Fibroblast of lung (primary cell): ENCODE results near the gene TBC1D22A. TPM values are rescaled to one million over a fixed set of nuclear protein-coding genes. Genes with fewer than 3 reads are reported as not detected.

Experiments
- DNase-seq, 2 donors: peaks; one replicate each; pipeline versions ENCODE4 v3.0.0 to v3.0.0-alpha.2; 2010; ENCODE audit warnings: low read depth in 2 of 2
- H2AFZ ChIP-seq: 2 replicates; pipeline ENCODE4 v1.5.1; 2012; ENCODE audit warnings: low read length, control low read depth, inconsistent platforms
- H3K27ac ChIP-seq: 2 replicates; pipeline ENCODE4 v1.5.1; 2011; ENCODE audit warnings: low read length, control low read depth; ENCODE audit not compliant: insufficient read depth
- H3K27me3 ChIP-seq: 2 replicates; pipeline ENCODE4 v1.5.1; 2011; ENCODE audit warnings: mild to moderate bottlenecking, low read length; ENCODE audit not compliant: control insufficient read depth, insufficient read depth
- H3K36me3 ChIP-seq: 2 replicates; pipeline ENCODE4 v1.5.1; 2011; ENCODE audit warnings: low read length; ENCODE audit not compliant: control insufficient read depth, insufficient read depth
- H3K4me1 ChIP-seq: 2 replicates; pipeline ENCODE4 v1.5.1; 2011; ENCODE audit warnings: low read length; ENCODE audit not compliant: control insufficient read depth, insufficient read depth; ENCODE audit errors: extremely low read depth
- H3K4me2 ChIP-seq: 2 replicates; pipeline ENCODE4 v1.5.1; 2011; ENCODE audit warnings: low read length, control low read depth; ENCODE audit not compliant: insufficient read depth; ENCODE audit errors: extremely low read depth
- H3K4me3 ChIP-seq, 4 experiments: fragments of 200-600 bp in 1 of 4; sonication (generic) in 1 of 4; replicated peaks in 1 of 4; 2 replicates each; pipeline ENCODE4 v1.5.1; 2011 to 2016; ENCODE audit warnings: low read length in 4 of 4, low read depth in 3 of 4, mild to moderate bottlenecking in 3 of 4, control low read depth in 2 of 4, inconsistent platforms in 1 of 4, mixed read lengths in 1 of 4; ENCODE audit not compliant: insufficient read depth in 1 of 4; ENCODE audit errors: control extremely low read depth in 1 of 4
- H3K79me2 ChIP-seq: 2 replicates; pipeline ENCODE4 v1.5.1; 2012; ENCODE audit warnings: mild to moderate bottlenecking, low read length, inconsistent platforms; ENCODE audit not compliant: control insufficient read depth, insufficient read depth
- H3K9ac ChIP-seq: 2 replicates; pipeline ENCODE4 v1.5.1; 2011; ENCODE audit warnings: mild to moderate bottlenecking, low read length, control low read depth; ENCODE audit not compliant: insufficient read depth
- H3K9me3 ChIP-seq: 2 replicates; pipeline ENCODE4 v1.5.1; 2012; ENCODE audit warnings: low read depth, low read length; ENCODE audit not compliant: control insufficient read depth, insufficient read depth
- H4K20me1 ChIP-seq: 2 replicates; pipeline ENCODE4 v1.5.1; 2011; ENCODE audit warnings: low read length; ENCODE audit not compliant: control insufficient read depth, insufficient read depth; ENCODE audit errors: extremely low read depth
- CTCF ChIP-seq, 2 donors: IDR thresholded peaks in 1 of 2; conservative IDR thresholded peaks in 1 of 2; 1 replicate in 1 of 2; 2 replicates in 1 of 2; pipeline ENCODE4 v1.5.1; 2011 to 2012; ENCODE audit warnings: low read length in 2 of 2, control low read depth in 1 of 2, inconsistent platforms in 1 of 2, low read depth in 1 of 2, mild to moderate bottlenecking in 1 of 2
- EZH2 ChIP-seq: IDR thresholded peaks from 2 replicates; pipeline ENCODE4 v1.5.1; 2012; ENCODE audit warnings: low read length, control low read depth, mild to moderate bottlenecking; ENCODE audit errors: missing control alignments
- polyA plus RNA-seq, 2 donors: library from polyadenylated mRNA; depleted of rRNA in 1 of 2; stranded (reverse) in 1 of 2; unstranded in 1 of 2; fragments of >200 nt; gene quantifications; 2 replicates each; pipeline ENCODE4 v1.2.1, GENCODE V29; 2011 to 2012; ENCODE audit warnings: missing spikeins in 1 of 2
- total RNA-seq: library from RNA; depleted of rRNA; stranded (reverse); fragments of >200 nt; gene quantifications from 2 replicates; pipeline ENCODE4 v1.2.1, GENCODE V29; 2014

TBC1D22A gene
- total and polyA plus RNA-seq, 2 donors (not counting 1 experiment from before 2014, with no cell fraction given): 11.6 to 17.6 TPM

GRCh38 chr22:46761017-46761416, 1.4 kb upstream of the TBC1D22A start:
- Histone ChIP-seq H3K9ac (no peak overlapping the region), H3K27me3 (no peaks in the 10 kb centered on the region), H4K20me1 (no peaks in the 10 kb centered on the region), H3K79me2 (peaks cover 38% of the 10 kb centered on the region), H3K4me1 (peaks cover 6% of the 10 kb centered on the region), H3K36me3 (peaks cover 3% of the 10 kb centered on the region), H3K4me3 (peak overlapping the region in 2 of 4 experiments; percentile 92 to 94), H3K27ac (no peak overlapping the region), H2AFZ (no peak overlapping the region), H3K9me3 (no peaks in the 10 kb centered on the region), H3K4me2 (peak overlapping the region; percentile 76)
- DNase-seq: no peak
- TF ChIP-seq EZH2: no peak
- no peak for TF ChIP-seq CTCF (conservative IDR thresholded peaks at IDR 0.05 in 1 of 2, IDR thresholded peaks at IDR 0.05 in 1 of 2; ENCODE audit: low read depth in 1 of 2, low read length in 2 of 2)

GRCh38 chr22:46761539-46762237, 762 bp upstream of the TBC1D22A start:
- no peaks in the 10 kb centered on the region for H4K20me1 ChIP-seq
- DNase-seq: no peak
- H3K27ac ChIP-seq: peak overlapping the region; percentile 91
- no peak for TF ChIP-seq EZH2
- no peak for TF ChIP-seq CTCF (conservative IDR thresholded peaks at IDR 0.05 in 1 of 2, IDR thresholded peaks at IDR 0.05 in 1 of 2; ENCODE audit: low read depth in 1 of 2, low read length in 2 of 2)
- peak overlapping the region; percentile 65 to 94 (median 90) for H3K4me3 ChIP-seq
- no peaks in the 10 kb centered on the region for H3K27me3 ChIP-seq
- peak overlapping the region; percentile 76 for H3K4me2 ChIP-seq
- no peaks in the 10 kb centered on the region for H3K9me3 ChIP-seq
- peak overlapping the region; percentile 44 for H2AFZ ChIP-seq
- peaks cover 6% of the 10 kb centered on the region for H3K4me1 ChIP-seq
- peaks cover 42% of the 10 kb centered on the region for H3K79me2 ChIP-seq
- peak overlapping the region; percentile 84 for H3K9ac ChIP-seq
- peaks cover 3% of the 10 kb centered on the region for H3K36me3 ChIP-seq

- H3K9ac ChIP-seq: peak overlapping the region; percentile 84
- H3K36me3 ChIP-seq: peaks cover 3% of the 10 kb centered on the region
- H3K27me3 ChIP-seq: no peaks in the 10 kb centered on the region
- no peaks in the 10 kb centered on the region for H3K9me3 ChIP-seq
- DNase-seq: peak in 1 of 2 donors; percentile 8
- no peaks in the 10 kb centered on the region for H4K20me1 ChIP-seq
- peaks cover 55% of the 10 kb centered on the region for H3K79me2 ChIP-seq
- peaks cover 6% of the 10 kb centered on the region for H3K4me1 ChIP-seq
- no peak for TF ChIP-seq EZH2
- TF ChIP-seq CTCF (conservative IDR thresholded peaks at IDR 0.05 in 1 of 2, IDR thresholded peaks at IDR 0.05 in 1 of 2; ENCODE audit: low read depth in 1 of 2, low read length in 2 of 2): no peak
- peak overlapping the region; percentile 65 to 94 (median 90) for H3K4me3 ChIP-seq
- no peak overlapping the region for H2AFZ ChIP-seq
- H3K27ac ChIP-seq: peak overlapping the region; percentile 91
- peak overlapping the region; percentile 89 for H3K4me2 ChIP-seq
These were observed 728 bp downstream of the TBC1D22A start for GRCh38 chr22:46763051-46763705.
